Hepatocyte (in vitro differentiated cells): ENCODE measurements around the gene CFH. TPM values are rescaled to one million over a fixed set of nuclear protein-coding genes. Genes with fewer than 3 reads are reported as not detected.

Source experiments
- DNase-seq: peaks from one replicate; pipeline ENCODE4 v3.0.0-alpha.2; 2016; ENCODE audit warnings: low spot score
- H2AFZ ChIP-seq: fragments of 200-600 bp; sonication (generic); 2 replicates; pipeline ENCODE4 v1.6.0; 2016; ENCODE audit warnings: antibody characterized with exemption, mild to moderate bottlenecking
- H3K27ac ChIP-seq: fragments of 200-600 bp; sonication (generic); 2 replicates; pipeline ENCODE4 v1.5.1; 2016; ENCODE audit warnings: mild to moderate bottlenecking
- H3K27me3 ChIP-seq: fragments of 200-600 bp; sonication (generic); 2 replicates; pipeline ENCODE4 v1.6.1; 2016
- H3K36me3 ChIP-seq: fragments of 200-600 bp; sonication (generic); replicated peaks from 2 replicates; pipeline ENCODE4 v1.5.1; 2016; ENCODE audit warnings: low read depth; ENCODE audit not compliant: insufficient read depth
- H3K4me1 ChIP-seq: fragments of 200-600 bp; sonication (generic); 2 replicates; pipeline ENCODE4 v1.5.1; 2016; ENCODE audit warnings: mild to moderate bottlenecking, moderate library complexity; ENCODE audit not compliant: insufficient read depth
- H3K4me2 ChIP-seq: fragments of 200-600 bp; sonication (generic); 2 replicates; pipeline ENCODE4 v1.6.0; 2016
- H3K4me3 ChIP-seq: fragments of 200-600 bp; sonication (generic); 2 replicates; pipeline ENCODE4 v1.5.1; 2016; ENCODE audit warnings: mild to moderate bottlenecking
- H3K79me2 ChIP-seq: fragments of 200-600 bp; sonication (generic); 2 replicates; pipeline ENCODE4 v1.6.0; 2017; ENCODE audit warnings: mild to moderate bottlenecking
- H3K9me2 ChIP-seq: fragments of 200-600 bp; sonication (generic); replicated peaks from 2 replicates; pipeline ENCODE4 v1.6.0; 2017; ENCODE audit warnings: mild to moderate bottlenecking; ENCODE audit not compliant: insufficient read depth
- H3K9me3 ChIP-seq: fragments of 200-600 bp; sonication (generic); 2 replicates; pipeline ENCODE4 v1.5.1; 2016; ENCODE audit warnings: low read depth, mild to moderate bottlenecking
- H4K20me1 ChIP-seq: fragments of 200-600 bp; sonication (generic); 2 replicates; pipeline ENCODE4 v1.6.0; 2016; ENCODE audit warnings: mild to moderate bottlenecking; ENCODE audit not compliant: insufficient read depth, poor library complexity, severe bottlenecking
- CTCF ChIP-seq: fragments of 200-600 bp; sonication (generic); IDR thresholded peaks from 2 replicates; pipeline ENCODE4 v1.5.1; 2016; ENCODE audit warnings: antibody characterized with exemption, mild to moderate bottlenecking; ENCODE audit not compliant: poor library complexity
- EZH2 ChIP-seq: fragments of 200-600 bp; sonication (generic); IDR thresholded peaks from 2 replicates; pipeline ENCODE4 v1.6.1; 2016; ENCODE audit warnings: antibody characterized with exemption, mild to moderate bottlenecking, borderline replicate concordance
- EZH2phosphoT487 ChIP-seq: fragments of 200-600 bp; sonication (generic); IDR thresholded peaks from one replicate; pipeline ENCODE4 v1.6.1; 2018; ENCODE audit warnings: antibody characterized with exemption, mild to moderate bottlenecking, low read depth, moderate library complexity; ENCODE audit not compliant: unreplicated experiment, severe bottlenecking
- WGBS: methylation state at CpG from one replicate; pipeline ENCODE4 v1.1.6; 2016; ENCODE audit warnings: low lambda C conversion rate; ENCODE audit errors: missing lambda C conversion rate; 5-methylcytosine and 5-hydroxymethylcytosine counted together
- polyA plus RNA-seq: library from polyadenylated mRNA; unstranded; fragments of >200 nt; fragmentation: Nextera tagmentation; extraction: Ambion mirVana; gene quantifications from 2 replicates; pipeline ENCODE4 v1.2.1, GENCODE V29; 2016
- total RNA-seq: library from RNA; depleted of rRNA; stranded (reverse); fragments of >200 nt; gene quantifications from 2 replicates; pipeline ENCODE4 v1.2.3, GENCODE V29; 2014

CFH gene
- total and polyA plus RNA-seq, 2 experiments from 2014 or later, result 63.2 to 138 TPM

GRCh38 chr1:196733091-196733970, 81.5 kb downstream of the CFH start:
- H3K9me2 ChIP-seq, result no peaks in the 10 kb centered on the region
- no peaks in the 10 kb centered on the region for H3K27me3 ChIP-seq
- 78% methylated on average over 11 of the region's 11 CpGs for WGBS
- no peak overlapping the region for H2AFZ ChIP-seq
- no peaks in the 10 kb centered on the region for H3K4me1 ChIP-seq
- no peak overlapping the region for H3K4me3 ChIP-seq
- no peak overlapping the region for H3K4me2 ChIP-seq
- DNase-seq, result no peak
- no peak overlapping the region for H3K27ac ChIP-seq
- H3K36me3 ChIP-seq, result no peaks in the 10 kb centered on the region
- no peaks in the 10 kb centered on the region for H4K20me1 ChIP-seq
- no peak for TF ChIP-seq EZH2
- TF ChIP-seq EZH2phosphoT487, result no peak
- no peak for TF ChIP-seq CTCF
- H3K79me2 ChIP-seq, result no peaks in the 10 kb centered on the region
- no peaks in the 10 kb centered on the region for H3K9me3 ChIP-seq

GRCh38 chr1:196734006-196734405, 82.2 kb downstream of the CFH start:
- Histone ChIP-seq H3K9me3 (no peaks in the 10 kb centered on the region), H3K27ac (no peak overlapping the region), H3K36me3 (no peaks in the 10 kb centered on the region), H3K4me1 (no peaks in the 10 kb centered on the region), H2AFZ (no peak overlapping the region), H4K20me1 (no peaks in the 10 kb centered on the region), H3K79me2 (no peaks in the 10 kb centered on the region), H3K27me3 (no peaks in the 10 kb centered on the region), H3K9me2 (no peaks in the 10 kb centered on the region), H3K4me2 (no peak overlapping the region), H3K4me3 (no peak overlapping the region)
- TF ChIP-seq EZH2phosphoT487, result no peak
- no peak for TF ChIP-seq CTCF
- no peak for TF ChIP-seq EZH2
- no peak for DNase-seq

- no peaks in the 10 kb centered on the region for H3K4me1 ChIP-seq
- no peaks in the 10 kb centered on the region for H3K9me2 ChIP-seq
- H3K79me2 ChIP-seq, result no peaks in the 10 kb centered on the region
- H3K36me3 ChIP-seq, result no peaks in the 10 kb centered on the region
- no peaks in the 10 kb centered on the region for H3K27me3 ChIP-seq
- H3K4me2 ChIP-seq, result no peak overlapping the region
- no peak overlapping the region for H3K4me3 ChIP-seq
- H4K20me1 ChIP-seq, result no peaks in the 10 kb centered on the region
- no peak for TF ChIP-seq EZH2phosphoT487
- no peak for TF ChIP-seq CTCF
- TF ChIP-seq EZH2, result no peak
- 69% methylated on average over 2 of the region's 2 CpGs for WGBS
- no peak overlapping the region for H3K27ac ChIP-seq
- no peak for DNase-seq
- no peak overlapping the region for H2AFZ ChIP-seq
- H3K9me3 ChIP-seq, result no peaks in the 10 kb centered on the region
Measured at GRCh38 chr1:196734460-196734859, 82.6 kb downstream of the CFH start.
